ENCODE data around the gene LTB4R2. TPM values are rescaled to one million over a fixed set of nuclear protein-coding genes. Genes with fewer than 3 reads are reported as not detected.
A peak's percentile ranks its signal among the peaks of the same experiment; 100 is the strongest.

Gene LTB4R2
- total RNA-seq, 1 donor from 2014 or later = 1.8 TPM

GRCh38 chr14:24299255-24300191 lies 10.4 kb upstream of the LTB4R2 start, which contains the start of the genes DHRS1 and NOP9:
Gene DHRS1, minus strand, starts transcription at chr14:24299780. Its CDS starts 674 bp downstream, at chr14:24299106.
Gene NOP9, plus strand, starts transcription at chr14:24299850. Its CDS starts 105 bp downstream, at chr14:24299955.
- Histone ChIP-seq H3K9ac (peak within 1 kb of the TSS; percentile 83), H3K4me2 (peak within 1 kb of the TSS; percentile 86), H3K27me3 (no peaks in the 10 kb centered on the region), H3K79me2 (ENCODE audit: low read depth) (peaks cover 17% of the 10 kb centered on the region), H2AFZ (replicated peaks) (peak within 1 kb of the TSS; percentile 96), H3K4me3 (peak within 1 kb of the TSS; percentile 91), H3K4me1 (peaks cover 16% of the 10 kb centered on the region), H3K9me3 (ENCODE audit: low read depth) (no peaks in the 10 kb centered on the region), H3K27ac (peak within 1 kb of the TSS; percentile 30), H3K36me3 (no peaks in the 10 kb centered on the region), H3F3A (ENCODE audit: low read depth) (peaks cover 12% of the 10 kb centered on the region), H4K20me1 (ENCODE audit: low read depth) (no peaks in the 10 kb centered on the region)
- TF ChIP-seq CTCF (IDR thresholded peaks at IDR 0.05) = no peak
- no peak for TF ChIP-seq EZH2 (IDR thresholded peaks at IDR 0.05)
- DNase-seq (ENCODE audit: low spot score) = peak; percentile 96
- Mint-ChIP-seq H3K27ac (peak within 1 kb of the TSS; percentile 67), H3K27me3 (ENCODE audit: insufficient read depth, low read depth) (peaks cover 4% of the 10 kb centered on the region), H3K4me1 (peaks cover 25% of the 10 kb centered on the region), H3K36me3 (peaks cover 16% of the 10 kb centered on the region), H3K4me3 (peak within 1 kb of the TSS; percentile 94), H3K9me3 (no peaks in the 10 kb centered on the region)

- no peaks in the 10 kb centered on the region for H3K27me3 ChIP-seq
- H3K79me2 ChIP-seq (ENCODE audit: low read depth) = peaks cover 17% of the 10 kb centered on the region
- peaks cover 16% of the 10 kb centered on the region for H3K4me1 ChIP-seq
- H3K4me2 ChIP-seq = peak overlapping the region; percentile 86
- no peak for TF ChIP-seq EZH2phosphoT487 (IDR thresholded peaks at IDR 0.05)
- H3F3A ChIP-seq (ENCODE audit: low read depth) = peaks cover 12% of the 10 kb centered on the region
- Mint-ChIP-seq H3K36me3 (peaks cover 22% of the 10 kb centered on the region), H3K27me3 (ENCODE audit: insufficient read depth, low read depth) (peaks cover 4% of the 10 kb centered on the region), H3K27ac (no peak overlapping the region), H3K9me3 (no peaks in the 10 kb centered on the region), H3K4me3 (peak overlapping the region; percentile 94), H3K4me1 (peaks cover 25% of the 10 kb centered on the region)
- H3K4me3 ChIP-seq = peak overlapping the region; percentile 91
- DNase-seq (ENCODE audit: low spot score) = no peak
- no peak overlapping the region for H2AFZ ChIP-seq (replicated peaks)
- peak overlapping the region; percentile 67 for H3K9ac ChIP-seq
- H3K9me3 ChIP-seq (ENCODE audit: low read depth) = no peaks in the 10 kb centered on the region
- H4K20me1 ChIP-seq (ENCODE audit: low read depth) = no peaks in the 10 kb centered on the region
- H3K27ac ChIP-seq = no peak overlapping the region
- no peaks in the 10 kb centered on the region for H3K36me3 ChIP-seq
These were observed 9.5 kb upstream of the LTB4R2 start for GRCh38 chr14:24300326-24300980.

- Histone ChIP-seq H3K27ac (no peak overlapping the region), H4K20me1 (ENCODE audit: low read depth) (no peaks in the 10 kb centered on the region), H3F3A (ENCODE audit: low read depth) (peaks cover 4% of the 10 kb centered on the region), H3K79me2 (ENCODE audit: low read depth) (peaks cover 17% of the 10 kb centered on the region), H3K9ac (no peak overlapping the region), H3K4me2 (no peak overlapping the region), H2AFZ (replicated peaks) (no peak overlapping the region), H3K4me3 (no peak overlapping the region), H3K36me3 (no peaks in the 10 kb centered on the region), H3K27me3 (no peaks in the 10 kb centered on the region), H3K4me1 (peaks cover 11% of the 10 kb centered on the region), H3K9me3 (ENCODE audit: low read depth) (no peaks in the 10 kb centered on the region)
- no peaks in the 10 kb centered on the region for H3K9me3 Mint-ChIP-seq
- H3K27me3 Mint-ChIP-seq (ENCODE audit: insufficient read depth, low read depth) = peaks cover 11% of the 10 kb centered on the region
- no peak for DNase-seq (ENCODE audit: low spot score)
- peaks cover 22% of the 10 kb centered on the region for H3K36me3 Mint-ChIP-seq
- H3K27ac Mint-ChIP-seq = no peak overlapping the region
- TF ChIP-seq EZH2phosphoT487 (IDR thresholded peaks at IDR 0.05) = no peak
- no peak for TF ChIP-seq EZH2 (IDR thresholded peaks at IDR 0.05)
- TF ChIP-seq CTCF (IDR thresholded peaks at IDR 0.05) = no peak
- H3K4me3 Mint-ChIP-seq = no peak overlapping the region
- peaks cover 20% of the 10 kb centered on the region for H3K4me1 Mint-ChIP-seq
These were observed 5.9 kb upstream of the LTB4R2 start for GRCh38 chr14:24304019-24304387.
